HG03354 (cell line): Measurements from ENCODE around the gene TMC1.

ENCODE experiments used
- ATAC-seq: cut with Tn5 transposase; IDR thresholded peaks from one replicate; pipeline ENCODE4 v1.9.1; 2021; ENCODE audit warnings: mild to moderate bottlenecking; ENCODE audit not compliant: unreplicated experiment, poor library complexity, severe bottlenecking

Gene TMC1

GRCh38 chr9:72656021-72656420 lies 134.6 kb downstream of the TMC1 start:
- no peak for ATAC-seq

- ATAC-seq, result no peak
Observed at GRCh38 chr9:72657023-72657422, 135.6 kb downstream of the TMC1 start.

- no peak for ATAC-seq
Observed at GRCh38 chr9:72658703-72659102, 137.3 kb downstream of the TMC1 start.

GRCh38 chr9:72661401-72662135 lies 140.2 kb downstream of the TMC1 start:
- ATAC-seq, result no peak

- no peak for ATAC-seq
Observed at GRCh38 chr9:72665421-72665820, 144.0 kb downstream of the TMC1 start.

GRCh38 chr9:72667181-72667580 lies 145.8 kb downstream of the TMC1 start:
- ATAC-seq, result no peak

GRCh38 chr9:72674961-72675360 lies 153.6 kb downstream of the TMC1 start:
- no peak for ATAC-seq

- no peak for ATAC-seq
Observed at GRCh38 chr9:72675586-72675985, 154.2 kb downstream of the TMC1 start.

- no peak for ATAC-seq
Observed at GRCh38 chr9:72680593-72681282, 159.3 kb downstream of the TMC1 start.

- no peak for ATAC-seq
Observed at GRCh38 chr9:72681283-72681630, 159.8 kb downstream of the TMC1 start.

- ATAC-seq, result no peak
Observed at GRCh38 chr9:72684615-72685014, 163.2 kb downstream of the TMC1 start.

- ATAC-seq, result no peak
Observed at GRCh38 chr9:72685911-72686310, 164.5 kb downstream of the TMC1 start.

GRCh38 chr9:72687331-72687730 lies 165.9 kb downstream of the TMC1 start:
- ATAC-seq, result no peak

GRCh38 chr9:72691671-72692070 lies 170.3 kb downstream of the TMC1 start:
- no peak for ATAC-seq

GRCh38 chr9:72695365-72695764 lies 174.0 kb downstream of the TMC1 start:
- ATAC-seq, result no peak

- ATAC-seq, result no peak
Observed at GRCh38 chr9:72696511-72696910, 175.1 kb downstream of the TMC1 start.

GRCh38 chr9:72701510-72701909 lies 180.1 kb downstream of the TMC1 start:
- no peak for ATAC-seq

GRCh38 chr9:72703574-72703973 lies 182.2 kb downstream of the TMC1 start:
- ATAC-seq, result no peak

- ATAC-seq, result no peak
Observed at GRCh38 chr9:72704688-72705375, 183.4 kb downstream of the TMC1 start.

GRCh38 chr9:72718503-72718902 lies 197.1 kb downstream of the TMC1 start:
- ATAC-seq, result no peak

- ATAC-seq, result no peak
Observed at GRCh38 chr9:72721067-72721466, 199.7 kb downstream of the TMC1 start.
